PC-9 (cell line): Measurements from ENCODE around the gene CACNA2D1. TPM values are rescaled to one million over a fixed set of nuclear protein-coding genes. Genes with fewer than 3 reads are reported as not detected.

Source experiments
- BruUV-seq: library from RNA; stranded (reverse); fragments of 400-500 nt; replicated peaks from 2 replicates; lab custom pipeline; 2021; lab: Mats Ljungman, UMichigan
- CTCF ChIA-PET: fragments of 300-600 bp; sonication (Branson Sonifier 250); formaldehyde crosslinking; loops from one replicate; lab custom pipeline; 2022; ENCODE audit warnings: antibody characterized with exemption; lab: Charles Lee
- POLR2A ChIA-PET: fragments of 300-600 bp; sonication (Branson Sonifier 250); formaldehyde crosslinking; loops from one replicate; lab custom pipeline; 2022; ENCODE audit warnings: antibody characterized with exemption; ENCODE audit not compliant: unreplicated experiment; lab: Charles Lee
- DNase-seq, 2 experiments: peaks; one replicate each; pipeline versions ENCODE4 v3.0.0 to v3.0.0-alpha.2; 2015 to 2022; ENCODE audit warnings: mixed read lengths in 1 of 2
- H2AFZ ChIP-seq: fragments of 200-600 bp; sonication (generic); 2 replicates; pipeline ENCODE4 v1.8.1; 2017; ENCODE audit warnings: antibody characterized with exemption
- H3F3A ChIP-seq: fragments of 200-600 bp; sonication (generic); 2 replicates; pipeline ENCODE4 v1.8.1; 2017; ENCODE audit warnings: antibody characterized with exemption, mild to moderate bottlenecking, low read depth; ENCODE audit not compliant: insufficient read depth
- H3K27ac ChIP-seq: fragments of 200-600 bp; sonication (generic); 2 replicates; pipeline ENCODE4 v1.6.1; 2016; ENCODE audit warnings: mixed run types
- H3K27me3 ChIP-seq: fragments of 200-600 bp; sonication (generic); 2 replicates; pipeline ENCODE4 v1.6.1; 2016; ENCODE audit warnings: low read depth, mixed run types; ENCODE audit not compliant: insufficient read depth
- H3K36me3 ChIP-seq: fragments of 200-600 bp; sonication (generic); 2 replicates; pipeline ENCODE4 v1.6.1; 2016; ENCODE audit warnings: low read depth, mixed run types
- H3K4me1 ChIP-seq: fragments of 200-600 bp; sonication (generic); replicated peaks from 2 replicates; pipeline ENCODE4 v1.6.1; 2016; ENCODE audit warnings: mixed run types; ENCODE audit not compliant: insufficient read depth
- H3K4me2 ChIP-seq: fragments of 200-600 bp; sonication (generic); 2 replicates; pipeline ENCODE4 v1.6.1; 2017; ENCODE audit warnings: mixed run types
- H3K4me3 ChIP-seq: fragments of 200-600 bp; sonication (generic); 2 replicates; pipeline ENCODE4 v1.6.1; 2016; ENCODE audit warnings: mixed run types
- H3K79me2 ChIP-seq: fragments of 200-600 bp; sonication (generic); 2 replicates; pipeline ENCODE4 v1.6.1; 2017; ENCODE audit warnings: low read depth, mixed run types
- H3K9me2 ChIP-seq: fragments of 200-600 bp; sonication (generic); 2 replicates; pipeline ENCODE4 v1.8.1; 2017; ENCODE audit warnings: mild to moderate bottlenecking; ENCODE audit not compliant: insufficient read depth
- H3K9me3 ChIP-seq: fragments of 200-600 bp; sonication (generic); 2 replicates; pipeline ENCODE4 v1.8.1; 2016; ENCODE audit warnings: low read depth; ENCODE audit not compliant: insufficient read depth
- H4K20me1 ChIP-seq: fragments of 200-600 bp; sonication (generic); 2 replicates; pipeline ENCODE4 v1.8.1; 2017; ENCODE audit not compliant: insufficient read depth
- EZH2 ChIP-seq: fragments of 200-600 bp; sonication (generic); IDR thresholded peaks from 2 replicates; pipeline ENCODE4 v1.8.0; 2017; ENCODE audit warnings: antibody characterized with exemption, low read depth
- intact Hi-C: fragments of 100-400 bp; cut with micrococcal nuclease; formaldehyde crosslinking; loops from one replicate; pipeline ENCODE4 v1.10.0; 2022; ENCODE audit not compliant: unreplicated experiment
- total RNA-seq: library from RNA; stranded (reverse); gene quantifications from 2 replicates; pipeline ENCODE4 v1.2.3, GENCODE V29; 2021
- TF ChIP-seq, protein P1 (sequence below): fragments of 200-600 bp; sonication (generic); conservative IDR thresholded peaks from 2 replicates; pipeline ENCODE4 v1.6.1; 2017; ENCODE audit warnings: mixed run types, antibody characterized with exemption, mild to moderate bottlenecking, moderate library complexity

Gene CACNA2D1
- total RNA-seq, 1 experiment from 2014 or later: 3.2 TPM

DNA sequence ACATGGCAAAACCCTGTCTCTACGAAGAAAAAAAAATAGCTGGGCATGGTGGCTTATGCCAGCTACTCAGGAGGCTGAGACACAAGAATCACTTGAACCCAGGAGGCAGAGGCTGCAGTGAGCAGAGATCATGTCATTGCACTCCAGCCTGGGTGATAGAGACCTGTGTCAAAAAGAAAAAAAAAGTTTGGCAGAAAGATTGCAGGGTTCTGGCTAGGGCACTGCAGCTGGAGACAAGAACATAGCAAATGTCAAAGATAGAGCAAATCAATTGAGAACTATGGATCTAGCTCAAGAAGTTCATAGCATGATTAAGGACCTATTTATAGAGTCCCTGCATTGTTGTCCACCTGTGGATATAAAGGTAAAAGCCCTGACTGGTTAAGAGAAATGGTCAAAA lies 79.5 kb downstream of the CACNA2D1 start:
- Histone ChIP-seq H3K4me1 (no peaks in the 10 kb centered on the region), H3K27me3 (no peaks in the 10 kb centered on the region), H3K9me2 (no peaks in the 10 kb centered on the region), H3K9me3 (no peaks in the 10 kb centered on the region; the same call in 1 of the 2 replicates), H3K4me3 (no peak overlapping the region), H4K20me1 (no peaks in the 10 kb centered on the region), H3K36me3 (no peaks in the 10 kb centered on the region), H3K79me2 (no peaks in the 10 kb centered on the region), H2AFZ (no peak overlapping the region), H3K4me2 (no peak overlapping the region), H3F3A (no peaks in the 10 kb centered on the region), H3K27ac (no peak overlapping the region)
- intact Hi-C loops: no loop called here
- ChIA-PET CTCF (no interaction called here), POLR2A (no interaction called here)
- no TSS peak for BruUV-seq
- no peak for TF ChIP-seq EZH2
- TF ChIP-seq, protein P1, sequence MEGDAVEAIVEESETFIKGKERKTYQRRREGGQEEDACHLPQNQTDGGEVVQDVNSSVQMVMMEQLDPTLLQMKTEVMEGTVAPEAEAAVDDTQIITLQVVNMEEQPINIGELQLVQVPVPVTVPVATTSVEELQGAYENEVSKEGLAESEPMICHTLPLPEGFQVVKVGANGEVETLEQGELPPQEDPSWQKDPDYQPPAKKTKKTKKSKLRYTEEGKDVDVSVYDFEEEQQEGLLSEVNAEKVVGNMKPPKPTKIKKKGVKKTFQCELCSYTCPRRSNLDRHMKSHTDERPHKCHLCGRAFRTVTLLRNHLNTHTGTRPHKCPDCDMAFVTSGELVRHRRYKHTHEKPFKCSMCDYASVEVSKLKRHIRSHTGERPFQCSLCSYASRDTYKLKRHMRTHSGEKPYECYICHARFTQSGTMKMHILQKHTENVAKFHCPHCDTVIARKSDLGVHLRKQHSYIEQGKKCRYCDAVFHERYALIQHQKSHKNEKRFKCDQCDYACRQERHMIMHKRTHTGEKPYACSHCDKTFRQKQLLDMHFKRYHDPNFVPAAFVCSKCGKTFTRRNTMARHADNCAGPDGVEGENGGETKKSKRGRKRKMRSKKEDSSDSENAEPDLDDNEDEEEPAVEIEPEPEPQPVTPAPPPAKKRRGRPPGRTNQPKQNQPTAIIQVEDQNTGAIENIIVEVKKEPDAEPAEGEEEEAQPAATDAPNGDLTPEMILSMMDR: no peak
- DNase-seq: no peak

DNA sequence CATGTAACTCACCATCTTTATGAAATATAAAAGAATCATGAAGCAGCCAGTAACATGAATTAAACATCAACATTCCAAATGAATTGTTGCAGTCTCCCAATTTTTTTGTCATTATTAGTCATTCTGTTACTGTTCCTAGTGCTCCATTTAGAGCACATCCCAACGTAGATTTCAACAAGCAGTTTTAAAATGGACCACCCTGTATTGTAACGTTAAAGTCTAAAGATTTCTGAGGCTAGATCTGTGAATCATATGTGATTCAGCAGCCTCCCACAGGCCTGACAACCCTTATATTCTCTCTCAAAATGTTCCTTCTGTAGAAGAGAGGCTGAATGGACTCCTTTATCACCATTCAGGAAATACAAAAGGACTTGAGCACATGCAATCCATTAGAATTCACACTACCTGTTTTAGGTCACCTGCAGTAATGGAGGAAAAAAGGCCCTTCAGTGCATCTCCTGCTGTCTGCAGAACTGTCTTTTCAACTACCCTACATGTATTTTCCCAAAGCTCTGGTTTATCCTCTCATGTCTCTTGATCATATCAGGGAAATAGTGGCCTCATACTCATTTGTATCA lies 81.4 kb downstream of the CACNA2D1 start:
- H3K4me2 ChIP-seq: no peak overlapping the region
- no peaks in the 10 kb centered on the region for H3K9me2 ChIP-seq
- no peaks in the 10 kb centered on the region; the same call in 1 of the 2 replicates for H3K9me3 ChIP-seq
- no peak overlapping the region for H2AFZ ChIP-seq
- CTCF ChIA-PET: no interaction called here
- H3K27ac ChIP-seq: no peak overlapping the region
- no peaks in the 10 kb centered on the region for H3F3A ChIP-seq
- no peaks in the 10 kb centered on the region for H4K20me1 ChIP-seq
- intact Hi-C loops: no loop called here
- no peaks in the 10 kb centered on the region for H3K4me1 ChIP-seq
- H3K79me2 ChIP-seq: no peaks in the 10 kb centered on the region
- no peaks in the 10 kb centered on the region for H3K36me3 ChIP-seq
- no peaks in the 10 kb centered on the region for H3K27me3 ChIP-seq
- H3K4me3 ChIP-seq: no peak overlapping the region
- DNase-seq: no peak
- POLR2A ChIA-PET: no interaction called here
- TF ChIP-seq, protein P1: no peak
- TF ChIP-seq EZH2: no peak
- BruUV-seq: no TSS peak

DNA sequence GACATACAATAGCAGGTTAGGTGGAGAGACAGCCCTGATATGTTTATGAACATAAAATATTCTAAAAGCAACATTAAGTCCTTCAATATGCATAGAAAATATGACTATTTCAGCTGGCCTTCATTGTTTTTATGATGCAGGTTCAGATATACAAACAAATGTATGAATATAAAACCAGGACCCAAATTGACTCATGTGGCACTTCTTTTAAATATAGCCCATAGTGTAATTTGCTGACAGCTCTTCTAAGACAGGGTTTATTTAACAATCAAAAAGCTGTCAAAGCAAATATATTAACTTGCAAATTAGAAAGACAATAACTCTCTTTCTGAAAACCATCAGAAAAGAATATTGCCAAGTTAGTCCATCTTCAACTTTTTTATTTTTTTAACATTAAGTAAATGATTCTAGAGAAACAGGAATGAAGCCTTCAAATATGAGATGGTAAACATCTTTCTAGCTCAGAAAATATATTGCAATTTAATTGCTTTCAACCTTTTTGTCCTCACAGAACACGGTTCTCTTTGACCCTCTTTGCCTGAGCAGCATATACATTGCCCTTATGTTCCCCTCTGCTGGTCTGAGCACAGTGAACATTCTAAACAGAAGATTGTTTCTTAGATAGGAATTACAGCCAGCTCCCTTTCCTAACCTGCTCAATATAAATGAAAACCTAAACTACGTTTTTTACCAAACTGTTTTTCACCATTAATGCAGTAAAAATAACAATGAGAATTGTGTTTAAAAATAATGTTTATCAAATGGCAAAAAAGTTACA lies 82.8 kb downstream of the CACNA2D1 start:
- Histone ChIP-seq H3K4me2 (no peak overlapping the region), H3K27ac (no peak overlapping the region), H3K4me1 (no peaks in the 10 kb centered on the region), H3F3A (no peaks in the 10 kb centered on the region), H3K79me2 (no peaks in the 10 kb centered on the region), H3K36me3 (no peaks in the 10 kb centered on the region), H2AFZ (no peak overlapping the region), H3K27me3 (no peaks in the 10 kb centered on the region), H3K9me2 (no peaks in the 10 kb centered on the region), H4K20me1 (no peaks in the 10 kb centered on the region), H3K4me3 (no peak overlapping the region), H3K9me3 (no peaks in the 10 kb centered on the region)
- DNase-seq: no peak
- POLR2A ChIA-PET: no interaction called here
- TF ChIP-seq, protein P1: no peak
- CTCF ChIA-PET: no interaction called here
- intact Hi-C loops: no loop called here
- BruUV-seq: no TSS peak
